GM18951 (cell line): ENCODE data around the gene MAVS.

Experiments used
- POLR2A ChIP-seq: IDR thresholded peaks from 4 replicates; pipeline ENCODE4 v1.6.1; 2011; ENCODE audit warnings: mild to moderate bottlenecking; ENCODE audit not compliant: insufficient read length, insufficient read depth; ENCODE audit errors: extremely low read depth
- in situ Hi-C: fragments of 300-500 bp; cut with MboI; formaldehyde crosslinking; loops from one replicate; pipeline ENCODE4 v1.12.0; 2022; ENCODE audit warnings: low sequenced_read_pairs, mixed read lengths, inconsistent platforms; ENCODE audit not compliant: unreplicated experiment

Gene MAVS

GRCh38 chr20:3804781-3805180 lies 41.9 kb upstream of the MAVS start:
- no peak for TF ChIP-seq POLR2A
- in situ Hi-C loops, result no loop called here

DNA sequence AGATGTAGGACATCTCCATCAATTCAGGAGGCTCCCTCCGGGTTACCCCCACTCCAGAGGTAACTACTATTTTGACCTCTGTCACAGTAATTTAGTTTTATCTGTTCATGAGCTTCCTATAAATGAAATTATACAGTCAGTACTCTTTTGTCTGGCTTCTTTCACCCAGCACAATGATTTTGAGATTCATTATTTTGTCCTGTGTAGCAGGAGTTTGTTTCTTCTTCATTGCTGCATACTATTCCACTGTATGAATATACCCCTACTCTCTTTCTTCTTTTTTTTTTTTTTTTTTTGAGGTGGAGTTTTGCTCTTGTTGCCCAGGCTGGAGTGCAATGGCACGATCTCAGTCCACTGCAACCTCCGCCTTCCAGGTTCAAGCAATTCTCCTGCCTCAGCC lies 38.1 kb upstream of the MAVS start:
- in situ Hi-C loops, result no loop called here
- no peak for TF ChIP-seq POLR2A

DNA sequence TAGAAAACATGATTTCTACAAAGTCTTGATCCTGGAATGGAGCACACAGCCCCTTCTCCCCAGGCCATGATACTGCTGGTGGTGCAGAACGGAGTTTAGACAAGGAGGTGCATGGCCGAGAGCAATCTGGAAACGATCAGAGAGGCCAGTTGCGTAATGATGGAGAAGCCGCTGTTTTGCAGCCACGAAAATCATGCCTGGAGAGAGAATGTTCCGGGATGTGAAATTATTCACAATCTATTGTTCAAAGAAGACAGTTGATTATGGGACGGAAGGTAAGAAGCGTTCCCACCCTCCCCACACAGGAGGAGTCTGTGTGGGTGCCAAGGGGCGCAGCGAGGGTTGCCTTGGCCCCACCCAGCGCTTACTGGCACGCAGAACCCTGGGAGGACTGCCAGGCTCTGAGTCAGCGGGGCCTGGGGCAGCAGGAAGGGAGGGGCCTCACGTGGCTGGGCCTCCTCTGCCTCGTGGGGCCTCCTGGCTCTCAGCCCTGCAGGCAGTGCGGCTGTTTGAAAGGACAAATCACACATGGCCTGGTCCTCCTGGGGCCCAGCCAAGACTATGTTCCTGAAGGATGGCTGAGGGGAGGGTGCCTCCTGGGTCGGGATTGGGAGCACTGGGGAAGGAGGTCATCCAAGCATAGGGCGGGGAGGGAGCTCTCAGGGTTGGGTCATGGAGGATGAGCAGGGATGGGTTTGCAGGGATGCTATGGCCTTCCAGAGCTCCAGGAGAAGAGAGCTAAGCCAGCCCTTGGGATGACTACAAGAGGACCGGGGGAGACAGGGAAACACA lies 35.0 kb upstream of the MAVS start:
- no peak for TF ChIP-seq POLR2A
- in situ Hi-C loops, result no loop called here

DNA sequence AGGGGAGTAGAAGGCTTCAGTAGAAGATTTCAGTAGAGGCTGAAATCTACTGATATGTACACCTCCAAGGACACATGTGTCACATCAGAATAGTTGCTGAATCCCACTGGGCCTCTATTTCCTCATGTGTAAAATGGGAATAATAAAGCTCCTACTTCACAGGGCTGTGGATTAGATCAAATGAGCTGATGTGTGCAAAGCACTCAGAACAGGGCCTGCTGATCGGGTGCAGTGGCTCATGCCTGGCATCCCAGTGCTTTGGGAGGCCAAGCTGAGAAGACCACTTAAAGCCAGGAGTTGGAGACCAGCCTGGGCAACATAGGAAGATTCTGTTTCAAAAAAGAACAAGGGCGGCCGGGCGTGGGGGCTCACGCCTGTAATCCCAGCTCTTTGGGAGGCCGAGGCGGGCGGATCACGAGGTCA lies 34.4 kb upstream of the MAVS start:
- in situ Hi-C loops, result no loop called here
- TF ChIP-seq POLR2A, result no peak

- in situ Hi-C loops, result no loop called here
- no peak for TF ChIP-seq POLR2A
These were observed 33.4 kb upstream of the MAVS start for GRCh38 chr20:3812975-3813847.

- TF ChIP-seq POLR2A, result no peak
- in situ Hi-C loops, result no loop called here
These were observed 32.6 kb upstream of the MAVS start for GRCh38 chr20:3813848-3814581.

DNA sequence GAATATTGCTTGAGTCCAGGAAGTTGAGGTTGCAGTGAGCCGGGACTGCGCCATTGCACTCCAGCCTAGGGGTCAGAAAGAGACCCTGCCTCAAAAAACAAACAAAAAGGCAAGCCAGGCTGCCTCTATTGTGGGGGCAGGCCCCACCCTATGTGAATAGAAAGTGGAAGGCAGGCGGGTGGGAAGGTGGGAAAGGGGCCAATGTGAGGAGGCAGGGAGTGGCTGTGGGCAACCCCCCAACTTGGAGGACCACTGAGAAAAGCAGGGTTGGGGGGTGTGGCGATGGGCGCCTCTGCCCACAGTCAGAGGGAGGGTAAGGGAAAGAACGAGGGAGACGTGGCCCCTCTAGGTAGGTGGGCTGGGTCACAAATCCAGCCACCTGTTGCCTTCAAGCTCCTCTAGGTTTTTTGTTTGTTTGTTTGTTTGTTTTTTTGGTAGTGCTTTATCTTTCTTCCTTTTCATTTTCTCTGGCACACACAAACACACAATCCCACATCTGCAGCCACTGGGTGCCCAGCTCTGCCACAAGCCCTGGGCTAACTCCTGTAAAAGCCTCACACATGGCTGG lies 31.6 kb upstream of the MAVS start:
- in situ Hi-C loops, result no loop called here
- TF ChIP-seq POLR2A, result no peak

DNA sequence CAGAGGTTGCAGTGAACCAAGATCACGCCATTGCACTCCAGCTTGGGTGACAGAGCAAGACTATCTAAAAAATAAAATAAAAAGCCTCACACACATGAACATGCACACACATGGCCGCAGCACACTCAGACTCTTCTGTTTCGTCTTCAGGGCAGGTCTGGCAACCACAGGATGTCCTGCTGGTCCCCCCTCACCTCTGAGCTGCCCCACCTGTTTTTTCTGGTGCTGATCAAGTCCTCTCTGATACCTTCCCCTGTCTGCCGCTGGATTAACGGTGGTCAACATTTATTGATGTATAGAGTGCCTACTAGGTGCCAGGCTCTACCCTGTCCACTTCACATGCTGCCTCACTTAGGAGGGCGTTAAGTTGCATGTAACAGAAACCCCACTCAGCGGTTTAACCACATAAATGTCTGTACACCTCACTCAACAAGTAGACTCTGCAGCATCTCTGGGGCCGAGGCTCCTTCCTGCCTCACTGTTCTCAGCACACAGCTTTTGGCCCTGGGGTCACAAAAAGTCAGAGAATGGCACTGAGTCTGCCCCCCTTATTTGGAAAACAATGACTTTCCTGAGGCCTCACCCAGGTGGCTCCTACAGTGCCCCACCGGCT lies 30.8 kb upstream of the MAVS start:
- TF ChIP-seq POLR2A, result no peak
- in situ Hi-C loops, result no loop called here

- in situ Hi-C loops, result no loop called here
These were observed 28.2 kb upstream of the MAVS start for GRCh38 chr20:3818155-3819151.

GRCh38 chr20:3819411-3820047 lies 27.1 kb upstream of the MAVS start:
- in situ Hi-C loops, result no loop called here
- TF ChIP-seq POLR2A, result no peak

More at GRCh38 chr20:3818155-3819151, 28.2 kb upstream of the MAVS start:
- no peak for TF ChIP-seq POLR2A
